Trophoblast cell (in vitro differentiated cells and primary cell): ENCODE measurements around the gene CDC27.
"Not testable (repeated sequence)": the region's sequence is repeated elsewhere in the genome, so short reads cannot be mapped to it uniquely, and the experiment has no call there.

Experiments
- DNase-seq, 2 donors: peaks; one replicate each; pipeline ENCODE4 v3.0.0-alpha.2; 2016
- H2AFZ ChIP-seq: 2 replicates; pipeline ENCODE4 v1.6.1; 2013; ENCODE audit warnings: low read length, moderate library complexity, mild to moderate bottlenecking; ENCODE audit not compliant: insufficient read depth, poor library complexity
- H2AK5ac ChIP-seq: 2 replicates; pipeline ENCODE4 v1.6.1; 2013; ENCODE audit warnings: mild to moderate bottlenecking, low read length
- H2BK120ac ChIP-seq: 2 replicates; pipeline ENCODE4 v1.6.1; 2013; ENCODE audit warnings: low read length, mild to moderate bottlenecking, moderate library complexity; ENCODE audit not compliant: insufficient read depth, poor library complexity
- H2BK12ac ChIP-seq: 2 replicates; pipeline ENCODE4 v1.6.1; 2013; ENCODE audit warnings: mild to moderate bottlenecking, low read length, moderate library complexity
- H2BK5ac ChIP-seq: 2 replicates; pipeline ENCODE4 v1.6.1; 2013; ENCODE audit warnings: low read length, low read depth, moderate library complexity, mild to moderate bottlenecking; ENCODE audit not compliant: poor library complexity
- H3K14ac ChIP-seq: 2 replicates; pipeline ENCODE4 v1.6.1; 2013; ENCODE audit warnings: mild to moderate bottlenecking, low read length
- H3K18ac ChIP-seq: 2 replicates; pipeline ENCODE4 v1.6.1; 2013; ENCODE audit warnings: mild to moderate bottlenecking, low read length
- H3K23ac ChIP-seq: 2 replicates; pipeline ENCODE4 v1.6.1; 2013; ENCODE audit warnings: low read length
- H3K27ac ChIP-seq: 2 replicates; pipeline ENCODE4 v1.5.1; 2013; ENCODE audit warnings: low read depth, mild to moderate bottlenecking, inconsistent platforms, low read length, moderate library complexity
- H3K27me3 ChIP-seq: 2 replicates; pipeline ENCODE4 v1.6.1; 2013; ENCODE audit warnings: inconsistent platforms, mild to moderate bottlenecking, low read length, moderate library complexity; ENCODE audit not compliant: insufficient read depth
- H3K36me3 ChIP-seq, 2 experiments: 1 replicate in 1 of 2; 2 replicates in 1 of 2; pipeline ENCODE4 v1.6.1; 2013; ENCODE audit warnings: low read length in 2 of 2, mild to moderate bottlenecking in 2 of 2, moderate library complexity in 1 of 2; ENCODE audit not compliant: insufficient read depth in 2 of 2, control insufficient read depth in 1 of 2
- H3K4ac ChIP-seq: 2 replicates; pipeline ENCODE4 v1.6.1; 2013; ENCODE audit warnings: low read depth, mild to moderate bottlenecking, low read length, moderate library complexity
- H3K4me1 ChIP-seq, 2 experiments: 1 replicate in 1 of 2; 2 replicates in 1 of 2; pipeline ENCODE4 v1.6.1; 2013; ENCODE audit warnings: low read length in 2 of 2, mild to moderate bottlenecking in 2 of 2, moderate library complexity in 1 of 2; ENCODE audit not compliant: insufficient read depth in 2 of 2, control insufficient read depth in 1 of 2
- H3K4me2 ChIP-seq: 2 replicates; pipeline ENCODE4 v1.6.1; 2013; ENCODE audit warnings: inconsistent platforms, mild to moderate bottlenecking, low read length, moderate library complexity
- H3K4me3 ChIP-seq: 2 replicates; pipeline ENCODE4 v1.5.1; 2013; ENCODE audit warnings: mild to moderate bottlenecking, low read depth, low read length, inconsistent platforms
- H3K79me1 ChIP-seq: one replicate; pipeline ENCODE4 v1.6.1; 2013; ENCODE audit warnings: low read length
- H3K79me2 ChIP-seq: 2 replicates; pipeline ENCODE4 v1.6.1; 2013; ENCODE audit warnings: low read length, mild to moderate bottlenecking; ENCODE audit not compliant: control insufficient read depth, insufficient read depth, poor library complexity
- H3K9ac ChIP-seq: 2 replicates; pipeline ENCODE4 v1.6.1; 2013; ENCODE audit warnings: mild to moderate bottlenecking, low read length
- H3K9me3 ChIP-seq: 2 replicates; pipeline ENCODE4 v1.6.1; 2013; ENCODE audit warnings: low read depth, mild to moderate bottlenecking, control low read depth, inconsistent platforms, low read length; ENCODE audit not compliant: insufficient read depth
- H4K12ac ChIP-seq: 2 replicates; pipeline ENCODE4 v1.6.1; 2013; ENCODE audit warnings: low read depth, mild to moderate bottlenecking, low read length, moderate library complexity
- H4K8ac ChIP-seq: 2 replicates; pipeline ENCODE4 v1.6.1; 2013; ENCODE audit warnings: low read depth, mild to moderate bottlenecking, low read length, moderate library complexity
- H4K91ac ChIP-seq: one replicate; pipeline ENCODE4 v1.6.1; 2013; ENCODE audit warnings: low read depth, mild to moderate bottlenecking, low read length, moderate library complexity
- WGBS: extraction: QIAGEN DNeasy Blood & Tissue Kit; methylation state at CpG from one replicate; pipeline ENCODE4 v1.1.7; 2013; ENCODE audit warnings: missing lambda C conversion rate; ENCODE audit not compliant: insufficient read length, insufficient coverage; ENCODE audit errors: extremely low coverage; 5-methylcytosine and 5-hydroxymethylcytosine counted together

Gene CDC27

DNA sequence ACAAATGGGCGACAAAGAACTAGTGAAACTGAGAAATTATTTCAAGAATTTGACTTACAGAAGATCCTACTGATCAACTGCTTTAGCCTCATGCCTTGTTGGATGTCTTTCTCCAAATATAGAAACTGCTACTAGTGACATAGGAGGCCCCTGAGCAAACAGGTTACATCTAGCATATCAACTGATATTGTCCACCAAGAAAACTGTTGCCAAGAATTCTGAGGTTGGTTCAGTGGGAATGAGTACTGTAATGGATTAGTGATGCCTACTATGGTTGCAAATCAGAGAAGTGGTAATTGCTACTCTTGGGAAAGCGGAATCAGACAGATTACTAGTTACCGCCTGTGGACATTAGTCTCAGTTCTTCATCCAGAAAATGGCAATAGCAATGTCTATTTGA is 10.0 kb downstream of the CDC27 start:
- H3K18ac ChIP-seq, result no peak overlapping the region
- no peaks in the 10 kb centered on the region for H3K79me2 ChIP-seq
- H2BK12ac ChIP-seq, result no peak overlapping the region
- no peak overlapping the region for H4K91ac ChIP-seq
- H3K27me3 ChIP-seq, result no peaks in the 10 kb centered on the region
- H2BK5ac ChIP-seq, result no peak overlapping the region
- H4K12ac ChIP-seq, result no peak overlapping the region
- no peak overlapping the region for H3K27ac ChIP-seq
- H3K23ac ChIP-seq, result no peak overlapping the region
- H3K4me3 ChIP-seq, result no peak overlapping the region
- H3K4ac ChIP-seq, result no peak overlapping the region
- no CpG with 5 or more reads among the region's 3 CpGs for WGBS
- peaks cover 11 to 15% of the 10 kb centered on the region in 2 experiments for H3K36me3 ChIP-seq
- H3K4me2 ChIP-seq, result no peak overlapping the region
- no peak overlapping the region for H2AFZ ChIP-seq
- H4K8ac ChIP-seq, result no peak overlapping the region
- no peak overlapping the region for H2AK5ac ChIP-seq
- H3K14ac ChIP-seq, result no peak overlapping the region
- DNase-seq, result no peak
- no peaks in the 10 kb centered on the region for H3K9me3 ChIP-seq
- no peak overlapping the region for H3K9ac ChIP-seq
- H3K4me1 ChIP-seq, result no peaks in the 10 kb centered on the region
- H2BK120ac ChIP-seq, result no peak overlapping the region
- H3K79me1 ChIP-seq, result no peaks in the 10 kb centered on the region

DNA sequence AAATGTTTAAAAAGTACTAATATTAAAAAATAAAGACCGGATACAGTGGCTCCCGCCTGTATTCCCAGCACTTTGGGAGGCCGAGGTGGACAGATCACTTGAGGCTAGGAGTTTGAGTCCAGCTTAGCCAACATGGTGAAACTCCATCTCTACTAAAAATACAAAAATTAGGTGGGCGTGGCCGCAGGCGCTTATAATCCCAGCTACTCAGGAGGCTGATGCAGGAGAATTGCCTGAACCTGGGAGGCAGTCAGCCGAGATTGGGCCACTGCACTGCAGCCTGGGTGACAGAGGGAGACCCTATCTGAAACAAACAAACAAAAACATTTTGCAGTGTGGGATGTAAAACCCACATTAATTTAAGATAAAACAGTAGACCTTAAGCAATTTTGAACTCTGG is 11.8 kb downstream of the CDC27 start:
- no peaks in the 10 kb centered on the region for H3K27me3 ChIP-seq
- WGBS, result no CpG with 5 or more reads among the region's 7 CpGs
- no peak overlapping the region for H3K4me3 ChIP-seq
- no peaks in the 10 kb centered on the region for H3K79me2 ChIP-seq
- no peak for DNase-seq
- H3K4me1 ChIP-seq, result no peaks in the 10 kb centered on the region
- no peak overlapping the region for H4K91ac ChIP-seq
- no peak overlapping the region for H2BK5ac ChIP-seq
- H3K4ac ChIP-seq, result no peak overlapping the region
- H3K4me2 ChIP-seq, result no peak overlapping the region
- no peaks in the 10 kb centered on the region for H3K9me3 ChIP-seq
- H3K79me1 ChIP-seq, result no peaks in the 10 kb centered on the region
- H2AFZ ChIP-seq, result no peak overlapping the region
- H2BK120ac ChIP-seq, result no peak overlapping the region
- no peak overlapping the region for H2AK5ac ChIP-seq
- H4K8ac ChIP-seq, result no peak overlapping the region
- H3K36me3 ChIP-seq, result peaks cover 11 to 17% of the 10 kb centered on the region in 2 experiments
- no peak overlapping the region for H2BK12ac ChIP-seq
- H3K18ac ChIP-seq, result no peak overlapping the region
- no peak overlapping the region for H3K9ac ChIP-seq
- H3K23ac ChIP-seq, result no peak overlapping the region
- no peak overlapping the region for H4K12ac ChIP-seq
- no peak overlapping the region for H3K27ac ChIP-seq
- no peak overlapping the region for H3K14ac ChIP-seq

DNA sequence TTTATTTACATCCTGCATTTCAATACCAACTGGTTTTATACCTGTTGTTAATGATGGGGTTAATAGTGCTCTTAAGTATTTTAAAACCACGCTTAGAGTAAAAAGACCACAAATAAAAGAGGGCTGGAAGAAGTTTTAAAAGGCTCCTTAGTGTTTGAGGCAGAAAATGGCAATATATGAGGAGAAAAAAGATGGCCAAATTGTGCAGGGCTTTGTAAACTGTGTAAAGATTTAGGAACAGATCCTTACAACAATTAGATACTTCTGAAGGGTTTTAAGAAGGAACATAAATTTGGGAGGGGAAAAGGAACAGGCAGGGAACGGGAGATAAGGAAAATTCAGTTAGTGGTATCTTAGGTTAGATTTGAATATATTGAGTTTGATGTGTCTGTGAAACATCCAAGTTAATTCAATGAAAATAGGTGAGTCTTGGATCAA is 12.7 kb downstream of the CDC27 start:
- Histone ChIP-seq H2BK120ac (no peak overlapping the region), H2AFZ (no peak overlapping the region), H3K27me3 (no peaks in the 10 kb centered on the region), H4K91ac (no peak overlapping the region), H3K4me2 (no peak overlapping the region), H3K36me3 (peaks cover 11 to 17% of the 10 kb centered on the region in 2 experiments), H3K9me3 (no peaks in the 10 kb centered on the region), H3K4ac (no peak overlapping the region), H3K9ac (no peak overlapping the region), H3K79me1 (no peaks in the 10 kb centered on the region), H3K4me3 (no peak overlapping the region), H3K79me2 (no peaks in the 10 kb centered on the region), H3K23ac (no peak overlapping the region), H3K14ac (no peak overlapping the region), H2BK5ac (no peak overlapping the region), H2AK5ac (no peak overlapping the region), H3K18ac (no peak overlapping the region), H4K8ac (no peak overlapping the region), H4K12ac (no peak overlapping the region), H3K4me1 (no peaks in the 10 kb centered on the region), H3K27ac (no peak overlapping the region), H2BK12ac (no peak overlapping the region)
- no peak for DNase-seq
- no CpG with 5 or more reads among the region's 2 CpGs for WGBS

DNA sequence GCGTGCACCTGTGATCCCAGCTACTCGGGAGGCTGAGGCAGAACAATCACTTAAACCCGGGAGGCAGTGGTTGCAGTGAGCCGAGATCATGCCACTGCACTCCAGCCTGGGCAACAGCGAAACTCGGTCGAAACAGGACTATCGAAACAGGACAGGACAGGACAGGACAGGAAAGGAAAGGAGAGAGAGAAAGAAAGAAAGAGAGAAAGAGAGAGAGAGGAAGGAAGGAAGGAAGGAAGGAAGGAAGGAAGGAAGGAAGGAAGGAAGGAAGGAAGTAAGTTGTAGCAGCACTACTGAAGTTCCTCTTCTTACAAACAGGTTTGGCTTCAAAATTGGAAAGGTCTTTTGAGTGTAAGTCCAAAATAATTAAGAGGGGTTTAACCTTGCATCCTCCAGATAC is 14.3 kb downstream of the CDC27 start:
- H3K79me1 ChIP-seq, H2BK5ac ChIP-seq, H4K8ac ChIP-seq, H4K12ac ChIP-seq, H3K18ac ChIP-seq, H3K27me3 ChIP-seq, H2BK120ac ChIP-seq, H2AFZ ChIP-seq, DNase-seq, H3K4me2 ChIP-seq, H2BK12ac ChIP-seq, H3K4ac ChIP-seq, H3K23ac ChIP-seq, H3K79me2 ChIP-seq, H2AK5ac ChIP-seq, H3K9ac ChIP-seq, H4K91ac ChIP-seq, H3K9me3 ChIP-seq, H3K14ac ChIP-seq, H3K4me3 ChIP-seq, H3K4me1 ChIP-seq, H3K27ac ChIP-seq: not testable (repeated sequence)
- H3K36me3 ChIP-seq, result peaks cover 13 to 18% of the 10 kb centered on the region in 2 experiments
- WGBS, result no CpG with 5 or more reads among the region's 8 CpGs
